ENCODE measurements around the gene VAT1L.
A peak's percentile ranks its signal among the peaks of the same experiment; 100 is the strongest.

VAT1L gene

GRCh38 chr16:77749415-77749814 lies 38.9 kb upstream of the VAT1L start:
- no peak overlapping the region for H3K4me3 ChIP-seq (ENCODE audit: low read depth, low read length)
- no peak for TF ChIP-seq CTCF (conservative IDR thresholded peaks at IDR 0.05; ENCODE audit: low read depth, low read length)
- no peak for DNase-seq (ENCODE audit: low read depth)

GRCh38 chr16:77758046-77758445 lies 30.3 kb upstream of the VAT1L start:
- TF ChIP-seq CTCF (conservative IDR thresholded peaks at IDR 0.05; ENCODE audit: low read depth, low read length), result no peak
- H3K4me3 ChIP-seq (ENCODE audit: low read depth, low read length), result no peak overlapping the region
- DNase-seq (ENCODE audit: low read depth), result no peak

GRCh38 chr16:77758508-77758907 lies 29.9 kb upstream of the VAT1L start:
- no peak for DNase-seq (ENCODE audit: low read depth)
- TF ChIP-seq CTCF (conservative IDR thresholded peaks at IDR 0.05; ENCODE audit: low read depth, low read length), result no peak
- no peak overlapping the region for H3K4me3 ChIP-seq (ENCODE audit: low read depth, low read length)

GRCh38 chr16:77759201-77759600 lies 29.2 kb upstream of the VAT1L start:
- no peak for TF ChIP-seq CTCF (conservative IDR thresholded peaks at IDR 0.05; ENCODE audit: low read depth, low read length)
- no peak for DNase-seq (ENCODE audit: low read depth)
- H3K4me3 ChIP-seq (ENCODE audit: low read depth, low read length), result no peak overlapping the region

GRCh38 chr16:77759821-77760220 lies 28.5 kb upstream of the VAT1L start:
- peak; percentile 14 for DNase-seq (ENCODE audit: low read depth)
- TF ChIP-seq CTCF (conservative IDR thresholded peaks at IDR 0.05; ENCODE audit: low read depth, low read length), result no peak
- no peak overlapping the region for H3K4me3 ChIP-seq (ENCODE audit: low read depth, low read length)

- no peak for TF ChIP-seq CTCF (conservative IDR thresholded peaks at IDR 0.05; ENCODE audit: low read depth, low read length)
- H3K4me3 ChIP-seq (ENCODE audit: low read depth, low read length), result no peak overlapping the region
- peak; percentile 21 for DNase-seq (ENCODE audit: low read depth)
These were observed 27.6 kb upstream of the VAT1L start for GRCh38 chr16:77760800-77761199.

- no peak for DNase-seq (ENCODE audit: low read depth)
- no peak overlapping the region for H3K4me3 ChIP-seq (ENCODE audit: low read depth, low read length)
- no peak for TF ChIP-seq CTCF (conservative IDR thresholded peaks at IDR 0.05; ENCODE audit: low read depth, low read length)
These were observed 27.2 kb upstream of the VAT1L start for GRCh38 chr16:77761204-77761603.

All from choroid plexus epithelial cell (primary cell).